Stimulated activated CD8-positive, alpha-beta memory T cell treated with anti-CD3 and anti-CD28 coated beads, Interleukin-2, amount 100 ng/mL, for 48 hours (primary cell): ENCODE results near the gene MUC6.
"Not testable (repeated sequence)": the region's sequence is repeated elsewhere in the genome, so short reads cannot be mapped to it uniquely, and the experiment has no call there.

Source experiments
- DNase-seq, 2 donors: peaks; one replicate each; pipeline ENCODE4 v3.0.0-alpha.2; 2020; ENCODE audit warnings: low read depth in 2 of 2

The MUC6 gene

DNA sequence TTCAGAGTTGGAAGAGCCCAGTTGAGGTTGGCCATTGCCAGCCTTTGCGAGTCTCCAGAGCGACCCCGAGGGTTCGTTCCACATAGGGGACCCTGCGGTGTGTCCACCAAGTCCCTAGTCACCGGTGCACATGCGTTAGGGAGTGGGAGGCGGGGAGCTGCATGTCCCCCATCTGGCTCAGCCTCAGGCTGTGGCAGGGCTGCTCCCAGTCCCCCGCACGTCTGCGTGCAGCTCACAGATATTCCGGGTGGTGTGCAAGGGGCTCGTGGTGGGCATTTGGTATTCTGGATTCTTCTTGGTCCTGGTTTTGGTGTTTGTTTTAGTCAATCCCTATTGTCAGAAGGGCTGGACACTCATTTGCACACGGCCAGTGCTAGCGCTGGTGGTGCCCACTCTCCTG lies 48.8 kb downstream of the MUC6 start:
- DNase-seq: no peak

DNA sequence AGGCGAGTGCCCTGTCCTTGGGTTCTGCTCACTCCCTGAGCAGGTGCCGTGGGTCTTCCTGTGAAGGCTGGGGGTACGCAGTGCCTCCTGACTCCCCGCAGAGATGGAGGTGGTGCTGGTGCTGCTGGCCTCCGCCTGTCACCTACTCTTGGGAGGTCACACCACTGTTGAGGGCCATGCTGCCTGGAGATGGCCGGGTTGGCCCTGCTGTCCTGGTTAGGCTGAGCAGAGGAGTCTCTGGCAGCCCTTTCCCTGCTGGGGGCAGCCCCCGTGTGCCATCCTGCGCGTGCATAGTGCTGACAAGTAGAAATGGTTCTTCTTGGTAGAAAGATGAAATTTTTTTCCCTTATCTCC lies 49.6 kb downstream of the MUC6 start:
- DNase-seq: no peak

DNA sequence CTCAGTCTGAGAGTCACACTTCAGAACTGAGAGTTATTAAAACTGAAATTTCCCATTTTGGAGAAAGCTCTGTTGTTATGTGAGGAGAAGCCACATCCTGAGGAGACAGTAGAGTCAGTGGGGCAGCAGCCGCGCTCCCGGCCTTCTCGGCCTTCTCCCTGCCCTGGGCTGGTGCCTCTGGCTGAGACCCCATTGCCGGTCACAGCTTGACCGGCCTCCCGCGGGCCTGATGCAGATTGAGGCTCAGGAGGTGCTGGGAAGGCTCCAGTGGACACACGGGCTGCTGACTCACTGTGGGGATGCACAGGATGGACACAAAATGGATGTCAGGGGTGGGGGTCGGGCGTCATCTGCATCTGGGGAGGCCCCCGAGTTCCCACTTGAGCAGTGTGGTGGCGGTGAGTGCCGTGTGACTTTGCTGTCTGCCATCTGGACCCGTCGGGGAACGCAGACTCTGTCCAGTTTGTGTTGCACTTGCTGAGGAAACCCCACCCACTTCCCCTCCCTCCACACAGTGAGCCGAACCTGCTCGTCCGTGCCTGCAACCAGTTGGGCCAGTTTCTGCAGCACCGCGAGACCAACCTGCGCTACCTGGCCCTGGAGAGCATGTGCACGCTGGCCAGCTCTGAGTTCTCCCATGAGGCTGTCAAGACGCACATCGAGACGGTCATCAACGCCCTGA lies 50.1 kb downstream of the MUC6 start:
- DNase-seq: no peak

DNA sequence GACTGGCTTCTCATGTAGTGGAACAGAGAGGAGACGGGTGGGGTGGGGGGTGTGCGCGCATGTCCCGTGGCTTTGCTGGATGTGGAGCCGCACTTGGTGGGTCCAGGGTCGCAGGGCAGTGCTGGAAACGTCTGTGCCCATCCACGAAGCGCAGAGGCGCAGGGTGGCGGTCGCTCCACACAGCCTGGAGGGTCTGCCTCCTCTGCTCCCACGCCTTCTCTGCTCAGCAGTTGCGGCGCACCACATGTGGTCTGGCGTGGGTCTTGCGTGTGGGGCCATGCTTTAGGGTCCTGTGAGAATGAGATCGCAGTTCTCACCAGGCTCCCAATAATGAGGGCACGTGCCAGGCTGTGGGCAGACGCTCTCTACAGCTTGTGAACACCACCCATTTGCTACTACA lies 50.7 kb downstream of the MUC6 start:
- DNase-seq: no peak

DNA sequence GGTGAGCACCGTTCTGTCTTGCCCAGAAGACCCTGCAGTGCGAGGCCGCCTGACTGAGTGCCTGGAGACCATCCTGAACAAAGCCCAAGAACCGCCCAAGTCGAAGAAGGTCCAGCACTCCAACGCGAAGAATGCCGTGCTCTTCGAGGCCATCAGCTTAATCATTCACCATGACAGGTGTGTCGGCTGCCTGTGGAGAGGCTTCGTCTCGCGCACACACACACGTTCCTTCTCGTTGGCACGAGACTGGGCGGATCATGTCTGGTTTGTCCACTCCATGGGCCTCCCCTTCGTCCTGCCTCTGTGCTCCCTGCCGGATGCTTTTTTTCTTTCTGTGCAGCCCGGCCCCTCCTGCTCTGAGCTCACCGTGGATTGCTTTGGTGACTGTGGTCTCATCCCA lies 51.1 kb downstream of the MUC6 start:
- DNase-seq: no peak

DNA sequence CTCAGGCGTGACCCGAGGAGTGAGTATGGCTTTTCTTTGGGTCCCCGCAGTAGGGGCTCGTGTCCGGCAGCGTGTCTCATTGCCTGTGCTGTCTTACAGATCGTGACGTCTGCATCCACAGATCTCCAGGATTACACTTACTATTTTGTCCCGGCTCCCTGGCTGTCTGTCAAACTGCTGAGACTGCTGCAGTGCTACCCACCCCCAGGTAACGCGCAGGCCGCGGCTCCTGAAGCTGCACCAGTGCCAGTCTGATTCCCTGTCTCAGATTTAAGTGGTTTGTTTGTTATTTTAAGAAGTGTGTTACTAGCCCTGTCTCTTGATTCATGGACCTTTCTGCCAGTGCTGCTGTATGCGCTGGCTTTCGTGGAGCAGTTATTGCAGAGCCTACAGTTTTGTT lies 52.0 kb downstream of the MUC6 start:
- no peak for DNase-seq

DNA sequence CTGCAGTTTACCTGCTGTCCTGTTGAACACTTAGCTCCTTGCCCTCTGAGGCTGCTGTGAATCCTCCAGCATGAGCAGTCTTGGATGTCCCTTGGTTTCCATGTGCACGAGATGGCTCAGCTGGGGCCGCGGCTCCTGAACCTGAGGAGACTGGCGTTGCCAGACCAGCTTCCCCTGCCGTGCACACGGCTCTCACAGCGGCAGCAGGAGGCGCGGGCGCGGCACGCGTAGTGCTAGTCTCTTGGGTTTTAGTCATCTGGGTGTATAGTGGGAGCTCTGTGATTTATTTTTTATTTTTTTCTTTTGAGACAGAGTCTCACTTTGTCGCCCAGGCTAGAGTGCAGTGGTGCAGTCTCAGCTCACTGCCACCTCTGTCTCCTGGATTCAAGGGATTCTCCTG lies 54.8 kb downstream of the MUC6 start:
- no peak for DNase-seq

DNA sequence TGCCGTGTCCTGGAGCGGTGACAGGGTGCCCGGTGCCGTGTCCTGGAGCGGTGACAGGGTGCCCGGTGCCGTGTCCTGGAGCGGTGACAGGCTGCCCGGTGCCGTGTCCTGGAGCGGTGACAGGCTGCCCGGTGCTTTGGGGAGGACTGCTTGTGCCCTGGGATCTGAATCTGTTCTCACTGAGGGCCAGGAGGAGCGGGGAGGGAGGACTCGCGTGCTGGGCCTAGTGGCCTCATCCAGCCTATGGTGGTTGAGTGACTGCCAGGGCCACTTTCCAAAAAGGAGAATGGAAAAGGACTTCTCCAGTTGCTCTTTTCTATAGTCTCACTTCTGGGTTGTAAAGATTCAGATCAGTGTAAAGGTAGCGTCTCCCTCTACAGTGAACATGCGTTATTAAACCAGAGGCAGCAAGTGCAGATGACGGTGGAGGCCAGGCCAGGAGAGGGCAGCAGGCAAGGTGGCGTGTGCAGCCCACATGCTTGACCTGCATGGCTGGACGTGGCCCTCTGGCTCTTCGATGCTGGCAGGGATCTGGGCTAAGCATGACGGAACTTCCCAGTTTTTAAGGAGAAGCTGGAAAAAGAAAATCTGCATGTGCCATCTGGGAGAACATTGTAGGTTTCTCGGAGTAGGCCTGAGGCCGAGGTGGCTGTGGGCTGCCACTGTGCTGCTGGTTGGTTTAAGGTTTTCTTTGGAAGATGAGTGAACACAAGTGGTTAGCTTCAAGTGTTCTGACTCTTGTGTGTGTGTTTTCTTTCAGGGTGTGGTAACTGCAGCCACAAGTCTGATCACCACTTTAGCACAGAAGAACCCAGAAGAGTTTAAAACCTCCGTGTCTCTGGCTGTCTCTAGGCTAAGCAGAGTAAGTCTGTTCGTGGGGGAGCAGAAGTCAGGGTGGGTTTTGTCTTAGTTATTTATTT lies 55.8 kb downstream of the MUC6 start:
- no peak for DNase-seq

DNA sequence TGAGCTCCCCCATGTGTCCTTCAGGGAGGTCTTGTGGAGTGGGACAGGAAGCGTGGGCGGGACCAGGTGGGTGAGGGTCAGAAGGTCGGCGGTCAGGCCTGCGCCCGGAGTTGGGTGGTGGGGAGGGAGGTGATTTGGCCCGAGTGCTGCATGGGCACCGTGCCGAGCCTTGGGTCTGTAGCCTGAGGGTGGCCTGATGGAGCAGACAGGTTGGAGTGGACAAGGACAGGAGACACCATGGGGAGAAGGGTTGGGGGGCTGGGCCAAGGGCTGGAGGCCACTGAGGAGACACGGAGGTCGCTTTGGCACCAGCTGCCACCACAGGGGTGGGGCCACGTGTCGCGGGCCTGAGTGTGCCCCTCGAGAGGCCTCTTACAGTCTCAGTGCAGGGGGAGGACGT lies 57.7 kb downstream of the MUC6 start:
- DNase-seq: no peak

DNA sequence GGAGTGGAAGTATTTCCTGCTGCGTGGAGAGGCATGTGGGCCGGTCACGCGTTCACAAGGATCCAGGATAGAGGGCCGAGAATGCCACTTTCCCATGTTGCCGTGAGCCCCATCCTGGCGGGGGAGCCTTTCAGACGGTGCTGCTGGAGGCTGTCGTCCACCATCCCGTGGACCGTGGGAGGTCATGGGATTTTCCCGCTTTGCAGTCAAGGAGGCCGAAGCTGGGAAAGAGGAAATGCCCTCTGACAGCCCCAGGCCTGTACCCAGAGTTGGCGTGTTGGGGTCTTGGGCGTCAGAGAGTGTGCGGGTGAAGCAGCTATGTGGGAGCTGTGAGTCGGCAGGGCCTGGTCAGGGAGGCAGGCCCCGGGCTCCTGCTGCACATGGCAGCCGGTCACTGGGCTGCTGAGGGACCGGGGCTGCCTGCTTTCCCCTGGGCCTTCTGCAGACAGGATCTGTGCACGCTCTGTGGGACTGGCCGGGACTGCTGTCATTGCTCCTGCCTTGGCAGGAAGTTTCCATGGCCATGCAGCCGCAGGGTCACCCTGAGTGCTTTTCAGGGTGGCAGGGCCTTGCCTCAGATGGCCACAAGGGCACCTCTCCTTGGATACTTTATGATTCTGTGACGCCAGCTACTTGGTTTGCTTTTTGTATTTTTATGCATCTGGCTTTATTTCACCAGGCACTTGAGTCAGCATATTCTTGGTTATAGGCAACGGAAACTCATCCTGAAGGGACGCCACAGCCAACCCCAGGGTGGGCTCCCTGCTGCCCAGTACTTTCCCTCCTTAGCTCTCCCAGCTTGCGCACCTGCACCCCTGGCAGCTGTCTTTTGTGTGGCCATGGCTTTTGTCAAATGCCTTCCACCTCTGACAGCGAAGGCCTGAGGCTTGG lies 58.4 kb downstream of the MUC6 start:
- no peak for DNase-seq

DNA sequence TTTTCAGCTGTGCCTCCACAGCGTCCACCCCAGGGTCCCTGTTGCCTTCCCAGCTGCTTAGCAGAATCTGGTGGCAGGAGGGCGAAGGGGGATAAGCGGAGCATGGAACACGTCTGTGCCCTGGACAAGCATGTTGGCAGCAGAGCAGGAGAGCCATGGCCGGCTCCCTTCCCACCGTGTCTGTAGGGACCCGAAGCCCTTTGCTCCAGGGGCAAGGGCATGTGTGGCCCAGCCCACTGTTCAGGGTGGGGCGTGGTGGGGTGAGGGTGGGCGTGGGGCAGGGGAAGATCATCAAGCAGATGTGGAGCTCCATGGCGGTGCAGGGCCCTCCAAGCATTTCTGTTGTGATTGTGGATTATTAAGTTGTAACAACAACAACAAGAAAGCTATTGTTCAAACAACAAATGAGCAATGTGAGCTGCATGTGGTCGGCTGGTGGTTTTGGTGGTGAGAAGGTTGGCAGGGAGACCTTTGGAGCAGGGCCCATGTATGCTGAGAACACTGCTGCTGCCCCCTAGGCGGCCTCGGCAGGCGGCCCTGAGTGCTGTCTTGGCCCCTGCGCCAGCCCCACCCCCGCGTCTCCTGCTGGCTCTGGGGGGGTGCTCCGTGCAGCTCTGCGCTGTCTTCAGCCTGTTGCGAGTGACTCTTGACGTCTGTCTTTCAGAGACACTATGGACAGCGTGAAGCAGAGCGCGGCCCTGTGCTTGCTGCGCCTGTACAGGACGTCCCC lies 59.9 kb downstream of the MUC6 start:
- no peak for DNase-seq

DNA sequence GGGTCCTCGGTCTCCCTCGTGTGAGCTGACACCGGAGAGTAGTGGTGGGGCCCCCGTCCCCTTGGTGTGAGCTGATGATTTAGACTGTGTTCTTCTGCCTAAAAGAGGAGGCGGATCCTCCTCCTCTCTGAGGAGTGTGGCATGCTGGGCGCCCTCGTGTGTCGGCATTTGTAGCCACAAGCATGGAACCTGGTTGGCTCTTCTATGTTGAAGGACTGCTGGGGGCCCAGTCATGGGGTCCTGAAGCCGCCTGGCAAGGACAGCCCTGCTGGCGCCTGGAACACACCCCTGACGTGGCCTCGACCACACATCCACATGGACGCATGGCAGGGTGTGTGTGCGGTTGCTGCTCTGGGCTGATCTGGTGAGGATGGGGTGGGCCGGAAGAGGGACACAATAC lies 60.7 kb downstream of the MUC6 start:
- no peak for DNase-seq

DNA sequence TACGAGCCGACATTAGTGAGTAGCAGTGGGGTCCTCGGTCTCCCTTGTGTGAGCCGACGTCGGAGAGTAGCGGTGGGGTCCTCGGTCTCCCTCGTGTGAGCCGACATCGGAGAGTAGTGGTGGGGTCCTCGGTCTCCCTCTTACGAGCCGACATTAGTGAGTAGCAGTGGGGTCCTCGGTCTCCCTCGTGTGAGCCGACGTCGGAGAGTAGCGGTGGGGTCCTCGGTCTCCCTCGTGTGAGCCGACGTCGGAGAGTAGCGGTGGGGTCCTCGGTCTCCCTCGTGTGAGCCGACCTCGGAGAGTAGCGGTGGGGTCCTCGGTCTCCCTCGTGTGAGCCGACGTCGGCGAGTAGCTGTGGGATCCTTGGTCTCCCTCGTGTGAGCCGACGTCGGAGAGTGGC lies 61.1 kb downstream of the MUC6 start:
- DNase-seq: not testable (repeated sequence)

DNA sequence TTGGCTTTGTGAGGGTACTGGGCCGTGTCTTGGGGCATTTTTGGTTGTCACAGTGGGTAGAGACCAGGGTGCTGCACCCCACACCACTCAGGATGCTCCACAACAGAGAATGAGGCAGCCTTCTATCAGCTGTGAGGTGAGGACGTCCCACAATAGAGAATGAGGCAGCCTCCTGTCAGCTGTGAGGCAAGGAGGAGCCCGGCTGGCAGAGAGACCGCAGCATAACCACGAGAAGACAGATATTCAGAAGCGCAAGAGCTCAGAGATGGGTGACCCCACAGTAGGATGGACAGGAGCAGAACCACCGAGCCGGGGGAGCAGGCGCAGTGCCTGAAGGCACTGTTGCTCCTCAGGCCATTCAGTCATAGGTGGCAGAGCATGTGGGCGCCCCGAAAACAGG lies 63.3 kb downstream of the MUC6 start:
- no peak for DNase-seq

DNA sequence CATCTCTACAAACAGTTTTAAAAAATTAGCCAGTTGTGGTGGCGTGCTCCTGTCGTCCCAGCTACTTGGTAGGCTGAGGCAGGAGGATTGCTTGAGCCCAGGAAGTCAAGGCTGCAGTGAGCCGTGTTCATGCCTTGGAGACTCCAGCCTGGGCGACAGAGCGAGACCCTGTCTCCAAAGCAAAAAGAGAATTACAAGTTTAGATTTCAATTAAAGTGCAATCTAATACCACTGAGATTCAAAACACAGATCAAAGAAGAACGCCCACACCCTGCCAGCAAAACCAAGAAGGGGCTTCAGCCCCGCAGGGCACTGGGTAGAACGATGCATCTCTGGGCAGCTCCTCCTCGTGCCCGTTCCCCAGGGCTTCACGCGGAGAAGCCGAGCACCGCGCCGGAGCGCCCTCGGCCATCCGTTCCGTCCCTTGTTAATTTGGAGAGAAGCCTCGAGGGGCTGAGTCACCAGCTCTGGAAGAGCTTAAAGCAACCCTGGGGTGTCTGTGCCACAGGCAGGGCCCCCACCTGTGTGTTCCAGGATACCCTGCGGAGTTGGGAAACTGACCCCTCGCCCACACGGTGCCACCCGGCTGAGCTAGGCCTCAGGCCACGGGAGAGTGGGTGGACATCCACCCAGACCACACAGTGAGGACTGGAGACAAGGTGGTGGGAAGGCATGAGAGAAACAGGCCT lies 63.9 kb downstream of the MUC6 start:
- DNase-seq: no peak

DNA sequence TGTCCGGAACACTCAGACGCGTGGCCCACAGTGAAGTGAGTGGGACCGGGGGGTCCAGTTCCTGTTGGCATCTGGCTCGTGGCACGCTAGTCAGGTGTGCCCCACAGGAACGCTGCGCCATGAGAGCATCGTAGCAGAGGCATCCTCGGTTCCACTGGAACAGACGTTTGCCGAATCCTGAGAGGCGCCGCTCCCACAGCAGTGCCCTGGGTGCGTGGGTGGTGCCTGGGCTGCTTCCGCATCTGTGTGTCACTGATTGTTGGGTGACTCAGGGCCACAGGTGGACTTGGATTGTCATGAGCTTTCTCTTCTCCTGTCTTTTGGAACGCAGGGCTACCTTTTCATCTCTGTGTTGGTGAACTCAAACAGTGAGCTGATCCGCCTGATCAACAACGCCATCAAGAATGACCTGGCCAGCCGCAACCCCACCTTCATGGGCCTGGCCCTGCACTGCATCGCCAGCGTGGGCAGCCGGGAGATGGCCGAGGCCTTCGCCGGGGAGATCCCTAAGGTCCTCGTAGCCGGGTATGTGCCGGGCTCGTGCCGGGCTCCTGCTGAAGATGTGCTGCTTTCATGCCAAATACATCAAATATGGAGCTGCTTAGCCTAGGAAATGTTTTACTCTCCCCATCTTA lies 64.7 kb downstream of the MUC6 start:
- DNase-seq: no peak

DNA sequence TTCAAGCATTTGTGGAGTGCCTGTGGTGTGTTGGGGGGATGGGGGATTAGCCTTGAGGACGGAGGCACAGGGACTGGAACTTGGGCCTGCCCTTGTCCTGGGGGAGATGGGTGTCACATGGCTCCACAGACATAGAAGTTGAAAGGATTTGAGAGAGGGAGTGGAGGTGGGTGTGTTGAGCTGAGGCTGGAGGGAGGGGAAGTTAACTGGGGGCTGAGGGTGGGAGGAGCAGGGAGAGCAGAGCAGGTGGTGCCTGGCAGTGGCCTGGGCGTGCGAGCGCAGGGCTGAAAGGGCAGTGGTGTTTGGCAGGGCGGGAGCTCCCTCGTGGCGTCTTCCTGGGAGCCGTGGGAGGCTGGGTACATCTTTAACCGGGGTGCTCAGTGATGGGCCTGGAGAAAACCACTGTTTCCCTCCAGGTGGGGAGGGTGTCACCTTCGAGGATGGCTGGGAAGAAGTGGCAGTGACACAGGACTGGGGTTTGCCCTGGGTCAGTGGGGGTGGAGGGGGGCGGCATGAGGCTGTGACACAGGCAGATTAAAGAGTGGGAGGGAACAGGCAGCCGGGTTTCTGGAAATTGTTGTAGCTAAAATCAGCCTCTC lies 65.3 kb downstream of the MUC6 start:
- DNase-seq: no peak

DNA sequence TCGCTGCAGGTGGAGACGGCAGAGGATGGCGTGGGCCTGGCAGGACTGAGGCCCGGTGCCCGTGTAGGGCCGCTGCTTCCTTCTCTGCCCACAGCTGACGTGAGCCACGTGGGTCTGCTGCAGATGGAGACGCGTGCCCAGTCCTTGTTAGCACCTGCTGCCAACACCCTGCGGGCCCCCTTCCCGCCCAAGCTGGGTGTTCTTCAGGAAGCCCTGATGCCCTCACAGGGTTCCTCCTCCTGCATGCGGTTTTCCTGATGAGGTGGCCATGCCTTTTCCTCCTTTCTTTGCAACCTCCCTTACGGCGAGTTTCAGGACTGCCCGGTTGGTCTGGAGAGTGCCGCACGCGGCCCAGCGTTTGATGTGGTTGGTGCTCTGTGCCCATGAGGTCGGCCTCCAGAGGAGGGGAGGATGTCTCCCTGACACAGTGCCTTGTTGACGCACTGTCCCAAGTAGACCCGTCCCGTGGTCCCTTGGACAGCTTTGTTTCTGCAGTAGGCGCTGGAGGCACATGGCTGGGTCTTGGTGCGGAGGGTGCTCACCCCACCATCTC lies 66.1 kb downstream of the MUC6 start:
- DNase-seq: no peak

DNA sequence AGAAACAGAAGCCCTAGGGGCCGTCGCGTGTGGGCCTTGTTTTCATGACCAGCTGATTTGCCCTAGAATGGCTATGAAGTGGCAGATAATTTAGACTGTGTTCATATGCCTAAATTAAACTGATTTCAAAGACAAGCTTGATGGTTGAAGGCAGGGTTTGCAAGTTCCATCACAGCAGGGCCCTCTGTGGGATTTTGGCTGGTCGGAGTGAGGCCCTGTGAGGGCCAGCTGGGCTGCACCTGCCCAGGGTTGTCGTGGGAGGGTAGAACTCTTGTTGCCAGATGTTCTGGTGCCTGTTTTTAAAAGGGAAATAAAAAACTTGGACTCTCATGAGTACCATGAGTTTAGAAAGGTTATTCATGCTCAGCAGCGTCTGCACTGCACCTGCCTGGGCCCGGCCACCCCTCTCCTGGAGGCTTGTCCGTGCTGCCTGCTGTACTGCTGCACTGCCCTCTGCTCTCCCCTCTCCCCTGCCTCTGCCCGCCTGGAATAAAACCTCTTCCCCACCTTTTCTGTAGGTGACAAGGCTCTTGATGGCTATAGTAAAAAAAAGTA lies 66.8 kb downstream of the MUC6 start:
- DNase-seq: no peak

DNA sequence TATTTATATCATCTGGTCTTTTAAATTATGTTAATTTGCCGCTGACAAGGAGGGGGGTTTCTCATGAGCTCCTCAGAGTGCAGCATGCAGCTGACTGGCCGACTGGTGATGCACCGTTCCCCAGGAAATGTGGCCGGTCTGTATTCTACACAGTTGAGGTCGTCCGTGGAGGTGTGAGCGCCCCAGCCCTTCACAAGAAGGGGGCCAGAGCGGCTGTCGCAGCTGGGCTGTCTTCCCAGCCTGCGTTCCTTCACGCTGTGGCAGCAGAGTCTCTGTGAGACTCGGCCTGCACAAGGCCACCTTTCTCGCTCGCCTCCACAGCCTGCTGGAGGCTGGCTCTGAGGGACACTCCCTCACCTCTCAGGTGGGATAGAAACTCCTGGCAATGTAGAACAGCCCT lies 67.7 kb downstream of the MUC6 start:
- DNase-seq: no peak
